Mononuclear cell (primary cell): ENCODE results near the gene CTNNA1. TPM values are rescaled to one million over a fixed set of nuclear protein-coding genes. Genes with fewer than 3 reads are reported as not detected.

Source experiments
- H3K27me3 ChIP-seq: 2 replicates; pipeline ENCODE4 v1.6.0; 2011; ENCODE audit warnings: low read length, control low read depth; ENCODE audit not compliant: insufficient read depth
- H3K4me1 ChIP-seq: 2 replicates; pipeline ENCODE4 v1.5.1; 2011; ENCODE audit warnings: mild to moderate bottlenecking, low read length, control low read depth; ENCODE audit not compliant: insufficient read depth
- H3K4me3 ChIP-seq: 2 replicates; pipeline ENCODE4 v1.5.1; 2011; ENCODE audit warnings: mild to moderate bottlenecking, low read length, moderate library complexity
- H3K9me3 ChIP-seq: 2 replicates; pipeline ENCODE4 v1.5.1; 2011; ENCODE audit warnings: low read depth, mild to moderate bottlenecking, control low read depth, low read length
- total RNA-seq: library from RNA; depleted of rRNA; stranded (reverse); fragments of >200 nt; gene quantifications from one replicate; pipeline ENCODE4 v1.2.3, GENCODE V29; 2012

The CTNNA1 gene
- total RNA-seq, 1 donor, result 67.2 TPM

- H3K27me3 ChIP-seq, result no peaks in the 10 kb centered on the region
- H3K9me3 ChIP-seq, result no peaks in the 10 kb centered on the region
- H3K4me3 ChIP-seq, result no peak overlapping the region
- H3K4me1 ChIP-seq, result peaks cover 14% of the 10 kb centered on the region
These were observed 197.3 kb downstream of the CTNNA1 start for GRCh38 chr5:138950421-138951031.

GRCh38 chr5:138951091-138951985 is 198.1 kb downstream of the CTNNA1 start:
- H3K4me1 ChIP-seq, result peaks cover 14% of the 10 kb centered on the region
- no peaks in the 10 kb centered on the region for H3K9me3 ChIP-seq
- H3K4me3 ChIP-seq, result no peak overlapping the region
- no peaks in the 10 kb centered on the region for H3K27me3 ChIP-seq

GRCh38 chr5:138951986-138952735 is 198.9 kb downstream of the CTNNA1 start:
- no peaks in the 10 kb centered on the region for H3K9me3 ChIP-seq
- H3K4me3 ChIP-seq, result no peak overlapping the region
- peaks cover 14% of the 10 kb centered on the region for H3K4me1 ChIP-seq
- H3K27me3 ChIP-seq, result no peaks in the 10 kb centered on the region

GRCh38 chr5:138952962-138953361 is 199.7 kb downstream of the CTNNA1 start:
- H3K4me3 ChIP-seq, result no peak overlapping the region
- H3K27me3 ChIP-seq, result no peaks in the 10 kb centered on the region
- no peaks in the 10 kb centered on the region for H3K9me3 ChIP-seq
- H3K4me1 ChIP-seq, result peaks cover 14% of the 10 kb centered on the region

GRCh38 chr5:138953387-138954256 is 200.4 kb downstream of the CTNNA1 start:
- Histone ChIP-seq H3K4me1 (peaks cover 14% of the 10 kb centered on the region), H3K4me3 (no peak overlapping the region), H3K9me3 (no peaks in the 10 kb centered on the region), H3K27me3 (no peaks in the 10 kb centered on the region)

GRCh38 chr5:138954257-138955012 is 201.2 kb downstream of the CTNNA1 start:
- Histone ChIP-seq H3K4me1 (peaks cover 14% of the 10 kb centered on the region), H3K27me3 (no peaks in the 10 kb centered on the region), H3K4me3 (no peak overlapping the region), H3K9me3 (no peaks in the 10 kb centered on the region)

- no peak overlapping the region for H3K4me3 ChIP-seq
- peaks cover 14% of the 10 kb centered on the region for H3K4me1 ChIP-seq
- H3K27me3 ChIP-seq, result no peaks in the 10 kb centered on the region
- H3K9me3 ChIP-seq, result no peaks in the 10 kb centered on the region
These were observed 201.9 kb downstream of the CTNNA1 start for GRCh38 chr5:138955013-138955660.

- Histone ChIP-seq H3K4me1 (peaks cover 14% of the 10 kb centered on the region), H3K4me3 (no peak overlapping the region), H3K9me3 (no peaks in the 10 kb centered on the region), H3K27me3 (no peaks in the 10 kb centered on the region)
These were observed 202.6 kb downstream of the CTNNA1 start for GRCh38 chr5:138955671-138956295.

GRCh38 chr5:138956801-138957200 is 203.6 kb downstream of the CTNNA1 start:
- Histone ChIP-seq H3K4me1 (peaks cover 14% of the 10 kb centered on the region), H3K27me3 (no peaks in the 10 kb centered on the region), H3K4me3 (no peak overlapping the region), H3K9me3 (no peaks in the 10 kb centered on the region)

GRCh38 chr5:138960145-138960692 is 207.0 kb downstream of the CTNNA1 start:
- H3K4me3 ChIP-seq, result no peak overlapping the region
- H3K27me3 ChIP-seq, result no peaks in the 10 kb centered on the region
- H3K4me1 ChIP-seq, result no peaks in the 10 kb centered on the region
- no peaks in the 10 kb centered on the region for H3K9me3 ChIP-seq

- Histone ChIP-seq H3K27me3 (no peaks in the 10 kb centered on the region), H3K9me3 (no peaks in the 10 kb centered on the region), H3K4me3 (no peak overlapping the region), H3K4me1 (no peaks in the 10 kb centered on the region)
These were observed 208.0 kb downstream of the CTNNA1 start for GRCh38 chr5:138961221-138961620.

- Histone ChIP-seq H3K27me3 (no peaks in the 10 kb centered on the region), H3K4me1 (no peaks in the 10 kb centered on the region), H3K9me3 (no peaks in the 10 kb centered on the region), H3K4me3 (no peak overlapping the region)
These were observed 208.5 kb downstream of the CTNNA1 start for GRCh38 chr5:138961729-138962128.
